ENCODE results near the gene PCSK6.

PCSK6 gene

GRCh38 chr15:101522621-101523559 is 33.4 kb upstream of the PCSK6 start:
- DNase-seq: no peak

- DNase-seq: no peak
Measured at GRCh38 chr15:101522091-101522490, 32.6 kb upstream of the PCSK6 start.

GRCh38 chr15:101521591-101521990 is 32.1 kb upstream of the PCSK6 start:
- no peak for DNase-seq

GRCh38 chr15:101521069-101521468 is 31.6 kb upstream of the PCSK6 start:
- DNase-seq: no peak

- no peak for DNase-seq
Measured at GRCh38 chr15:101520395-101520794, 30.9 kb upstream of the PCSK6 start.

- no peak for DNase-seq
Measured at GRCh38 chr15:101517504-101517903, 28.0 kb upstream of the PCSK6 start.

- DNase-seq: no peak
Measured at GRCh38 chr15:101514318-101514717, 24.8 kb upstream of the PCSK6 start.

- no peak for DNase-seq
Measured at GRCh38 chr15:101511717-101512116, 22.2 kb upstream of the PCSK6 start.

GRCh38 chr15:101510212-101511197 is 21.0 kb upstream of the PCSK6 start:
- DNase-seq: no peak

GRCh38 chr15:101509279-101509678 is 19.8 kb upstream of the PCSK6 start:
- DNase-seq: no peak

- no peak for DNase-seq
Measured at GRCh38 chr15:101506491-101506890, 17.0 kb upstream of the PCSK6 start.

- DNase-seq: no peak
Measured at GRCh38 chr15:101505610-101506337, 16.3 kb upstream of the PCSK6 start.

GRCh38 chr15:101504866-101505609 is 15.5 kb upstream of the PCSK6 start:
- DNase-seq: no peak

- DNase-seq: no peak
Measured at GRCh38 chr15:101504373-101504772, 14.9 kb upstream of the PCSK6 start.

- DNase-seq: no peak
Measured at GRCh38 chr15:101503296-101503599, 13.7 kb upstream of the PCSK6 start.

- no peak for DNase-seq
Measured at GRCh38 chr15:101502572-101503295, 13.2 kb upstream of the PCSK6 start.

- no peak for DNase-seq
Measured at GRCh38 chr15:101501703-101502373, 12.3 kb upstream of the PCSK6 start.

GRCh38 chr15:101500865-101501551 is 11.5 kb upstream of the PCSK6 start:
- no peak for DNase-seq

GRCh38 chr15:101499863-101500713 is 10.6 kb upstream of the PCSK6 start:
- DNase-seq: no peak

Measured in NCI-H2227 treated with DMSO at 0.1 percent for 48 hours (cell line).